ENCODE results near the gene SF3B6.

- TF ChIP-seq CTCF (IDR thresholded peaks at IDR 0.05) (no peak), EP300 (IDR thresholded peaks at IDR 0.05) (no peak), POLR2A (IDR thresholded peaks at IDR 0.05) (no peak)
Observed at GRCh38 chr2:24054366-24055010, 21.6 kb downstream of the SF3B6 start.

Measured in ovary (tissue), 3 donors.